GM21529 (cell line): ENCODE data around the gene OR13F1.
"Not testable (repeated sequence)": the region's sequence is repeated elsewhere in the genome, so short reads cannot be mapped to it uniquely, and the experiment has no call there.

Experiments
- ATAC-seq: cut with Tn5 transposase; IDR thresholded peaks from one replicate; pipeline ENCODE4 v1.9.1; 2021; ENCODE audit not compliant: unreplicated experiment

Gene OR13F1, protein sequence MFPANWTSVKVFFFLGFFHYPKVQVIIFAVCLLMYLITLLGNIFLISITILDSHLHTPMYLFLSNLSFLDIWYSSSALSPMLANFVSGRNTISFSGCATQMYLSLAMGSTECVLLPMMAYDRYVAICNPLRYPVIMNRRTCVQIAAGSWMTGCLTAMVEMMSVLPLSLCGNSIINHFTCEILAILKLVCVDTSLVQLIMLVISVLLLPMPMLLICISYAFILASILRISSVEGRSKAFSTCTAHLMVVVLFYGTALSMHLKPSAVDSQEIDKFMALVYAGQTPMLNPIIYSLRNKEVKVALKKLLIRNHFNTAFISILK

DNA sequence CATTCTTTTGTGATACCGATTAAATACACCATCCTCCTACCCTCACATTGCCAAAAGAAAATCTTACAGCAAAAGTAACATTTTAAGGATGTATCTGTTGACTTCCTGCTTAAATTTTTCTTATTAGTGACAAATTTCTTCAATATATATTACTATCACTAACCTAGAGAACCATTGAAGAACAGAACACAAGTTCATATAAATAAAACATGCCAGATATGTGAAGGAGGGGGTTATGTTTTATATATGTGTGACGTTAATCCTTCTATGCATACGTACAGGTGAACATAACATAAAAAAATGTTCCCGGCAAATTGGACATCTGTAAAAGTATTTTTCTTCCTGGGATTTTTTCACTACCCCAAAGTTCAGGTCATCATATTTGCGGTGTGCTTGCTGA is at the start of gene OR13F1:
Gene OR13F1, plus strand, starts transcription at position 301 of the 400 bp plus-strand sequence. Its CDS starts 0 bp downstream, at position 301.
- ATAC-seq = no peak

DNA sequence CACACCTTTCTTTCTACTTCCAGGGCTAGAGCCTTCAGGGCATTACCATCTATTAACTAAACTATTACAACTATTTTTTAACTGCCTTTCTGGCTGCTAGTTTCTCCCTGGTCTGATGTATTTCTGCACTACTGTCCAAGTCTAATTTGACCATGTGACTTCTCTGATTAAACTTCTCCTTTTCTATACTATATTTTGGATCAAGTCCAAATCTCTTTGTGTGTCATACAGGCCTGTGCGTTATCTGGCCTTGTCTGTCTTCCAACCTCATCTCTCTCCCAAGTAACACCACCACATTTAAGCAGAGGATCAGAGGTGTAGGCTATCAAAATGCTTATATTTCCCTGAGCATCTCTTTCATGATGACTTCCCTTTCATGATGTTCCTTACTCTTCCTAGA is 47.2 kb upstream of the OR13F1 start:
- ATAC-seq = no peak

DNA sequence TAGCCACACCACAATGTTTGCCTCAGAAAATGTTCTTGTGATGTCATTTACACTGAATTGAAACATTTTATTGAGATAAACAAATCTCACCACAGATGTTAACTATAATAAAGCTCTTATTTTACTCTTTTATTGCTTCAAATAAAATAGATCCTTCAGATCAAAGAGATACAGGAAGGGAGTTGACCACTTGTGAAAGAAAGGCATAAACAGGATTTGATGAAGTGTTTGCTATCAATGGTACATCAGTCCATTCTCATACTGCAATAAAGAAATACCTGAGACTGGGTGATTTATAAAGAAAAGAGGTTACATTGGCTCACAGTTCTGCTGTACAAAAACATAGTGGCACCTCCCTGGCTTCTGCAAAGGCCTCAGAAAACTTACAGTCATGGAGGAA is 40.2 kb upstream of the OR13F1 start:
- ATAC-seq = no peak

DNA sequence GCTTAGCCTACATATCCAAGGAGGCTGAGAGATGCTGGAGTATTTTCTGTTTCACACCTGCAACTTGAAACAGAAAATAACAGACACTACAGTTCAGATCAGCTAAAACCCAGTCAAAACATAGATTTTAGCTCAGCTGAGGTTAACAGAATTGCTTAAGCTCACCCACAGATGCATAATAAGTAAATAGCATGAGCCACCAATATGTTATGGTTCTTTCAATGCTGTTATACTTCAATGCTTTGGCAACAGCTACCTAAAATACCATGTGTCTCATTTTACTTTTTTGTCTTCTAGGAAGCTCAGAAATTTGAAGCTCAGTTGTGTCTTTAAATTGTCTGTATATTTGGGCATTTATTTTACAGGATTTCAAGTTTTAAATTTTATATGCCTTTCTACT is 35.8 kb upstream of the OR13F1 start:
- no peak for ATAC-seq

DNA sequence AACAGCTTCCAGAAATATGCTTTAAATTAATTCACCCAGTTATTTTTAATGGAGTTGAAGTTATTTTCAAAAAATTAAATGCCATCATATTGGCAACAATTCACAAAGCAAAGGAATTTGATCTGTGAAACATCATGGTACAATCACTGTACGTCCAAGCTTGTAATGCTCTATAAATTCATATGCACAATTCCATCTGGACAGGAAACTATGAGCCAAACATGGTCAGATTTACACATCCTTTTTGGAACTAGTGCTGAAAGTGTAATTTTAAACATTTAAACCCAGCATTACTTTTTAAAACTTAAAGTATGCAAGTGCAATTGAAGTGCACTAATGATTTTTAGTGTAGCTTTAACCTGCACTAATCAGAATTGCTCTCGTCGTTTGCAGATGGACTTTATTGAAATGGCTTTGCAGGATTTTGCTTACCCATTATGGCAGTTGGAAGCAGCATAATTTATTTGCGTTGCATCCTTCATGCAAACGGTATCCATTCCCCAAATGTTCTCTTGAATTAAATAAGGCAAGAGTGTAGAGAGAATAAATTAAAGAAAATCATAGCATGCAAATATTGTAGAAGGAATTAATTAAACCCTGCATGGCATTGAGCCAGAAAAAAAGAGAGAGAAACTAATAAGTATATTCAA is 21.0 kb upstream of the OR13F1 start:
- no peak for ATAC-seq

DNA sequence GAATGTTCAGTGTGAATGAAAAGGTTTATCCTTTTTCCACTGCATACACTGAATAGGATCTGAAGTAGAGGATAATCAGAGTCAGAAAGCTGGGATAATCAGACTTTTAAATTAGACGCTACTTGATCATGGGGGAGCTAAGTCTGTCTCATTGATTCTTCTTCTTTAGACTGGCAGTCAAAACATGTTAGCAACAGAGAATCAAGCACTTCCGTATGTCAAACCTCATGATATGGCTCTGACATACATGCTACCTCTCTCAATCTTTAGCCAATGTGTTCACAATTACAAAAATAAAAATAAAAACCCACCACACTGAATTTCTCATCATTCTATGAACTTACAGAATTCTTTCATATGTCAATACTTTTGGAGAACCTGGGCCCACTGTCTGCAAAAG is 19.0 kb upstream of the OR13F1 start:
- ATAC-seq = no peak

DNA sequence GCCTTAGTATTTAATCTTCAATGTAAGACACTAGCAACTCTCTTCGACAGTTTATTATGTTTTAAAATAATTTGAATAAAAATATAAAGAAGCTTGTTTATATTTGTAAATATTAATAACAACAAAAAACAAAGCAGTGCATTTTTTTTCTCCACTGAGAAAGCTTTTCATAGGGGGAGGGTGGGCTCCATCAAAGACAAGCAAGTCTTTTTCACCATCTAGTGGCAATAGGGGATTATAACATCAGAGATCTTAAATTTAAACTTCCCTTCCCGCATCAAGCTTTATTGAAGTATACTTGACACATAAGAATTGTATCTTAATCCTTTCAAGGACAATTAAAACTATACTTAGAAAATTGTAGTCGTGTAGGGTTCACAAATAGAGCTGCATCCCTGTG is 9.3 kb upstream of the OR13F1 start:
- ATAC-seq = no peak

DNA sequence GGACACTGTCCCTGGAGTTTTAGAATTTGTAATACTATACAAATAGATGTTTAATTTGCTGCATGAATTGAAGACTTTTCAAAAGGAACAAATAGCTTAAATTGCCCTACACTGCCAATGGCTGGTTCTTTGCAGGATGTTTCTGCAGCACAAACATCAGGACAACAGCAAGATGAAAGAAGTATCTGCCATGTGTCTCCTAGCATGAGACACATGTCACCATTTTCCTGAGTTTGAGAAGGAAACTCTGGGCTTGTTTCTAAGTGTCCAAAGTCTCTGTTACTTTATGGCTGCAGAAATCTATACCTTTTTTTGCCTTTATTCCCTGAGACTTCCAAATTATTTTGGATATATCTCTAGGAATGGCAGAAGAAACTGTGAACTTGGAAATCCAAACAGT is 623 bp upstream of the OR13F1 start:
- no peak for ATAC-seq

DNA sequence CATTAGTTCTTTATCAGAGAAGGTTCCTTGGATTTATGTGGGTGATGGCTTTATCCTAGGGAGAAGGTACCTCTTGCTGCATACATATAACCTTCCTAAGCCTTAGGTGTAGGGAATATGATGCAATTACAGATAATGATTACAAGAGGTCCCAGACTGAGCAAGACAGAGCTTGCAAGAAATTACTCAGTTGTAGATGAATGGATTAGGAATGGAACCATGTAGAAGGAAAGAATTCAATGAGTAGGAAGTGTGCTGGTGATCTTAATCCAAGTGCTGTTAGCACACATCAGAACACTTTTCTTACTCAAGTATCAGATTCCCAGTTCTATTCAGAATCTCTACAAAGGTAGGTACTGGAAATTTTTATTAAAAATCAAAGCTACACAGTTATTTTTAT is 2.5 kb downstream of the OR13F1 start:
- no peak for ATAC-seq

DNA sequence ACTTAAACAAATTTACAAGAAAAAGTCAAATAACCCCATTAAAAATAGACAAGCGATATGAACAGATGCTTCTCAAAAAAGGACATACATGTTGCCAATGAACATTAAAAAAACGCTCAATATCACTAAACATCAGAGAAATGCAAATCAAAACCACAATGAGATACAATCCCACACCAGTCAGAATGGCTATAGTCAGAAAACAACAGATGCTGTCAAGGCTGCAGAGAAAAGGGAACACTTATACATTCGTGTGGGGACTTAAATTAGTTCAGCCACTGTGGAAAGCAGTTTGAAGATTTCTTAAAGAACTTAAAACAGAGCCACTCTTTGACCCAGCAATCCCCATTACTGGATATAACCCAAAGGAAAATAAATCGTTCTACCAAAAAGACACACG is 10.8 kb downstream of the OR13F1 start:
- no peak for ATAC-seq

DNA sequence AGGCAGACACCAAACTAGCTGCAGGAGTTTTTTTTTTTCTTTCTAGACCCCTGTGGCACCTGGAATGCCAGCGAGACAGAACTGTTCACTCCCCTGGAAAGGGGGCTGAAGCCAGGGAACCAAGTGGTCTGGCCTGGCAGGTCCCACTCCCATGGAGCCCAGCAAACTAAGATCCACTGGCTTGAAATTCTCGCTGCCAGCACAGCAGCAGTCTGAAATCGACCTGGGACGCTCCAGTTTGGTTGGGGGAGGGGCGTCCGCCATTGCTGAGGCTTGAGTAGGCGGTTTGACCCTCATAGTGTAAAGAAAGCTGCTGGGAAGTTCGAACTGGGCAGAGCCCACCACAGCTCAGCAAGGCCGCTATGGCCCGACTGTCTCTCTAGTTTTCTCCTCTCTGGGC is 16.2 kb downstream of the OR13F1 start:
- ATAC-seq = not testable (repeated sequence)

DNA sequence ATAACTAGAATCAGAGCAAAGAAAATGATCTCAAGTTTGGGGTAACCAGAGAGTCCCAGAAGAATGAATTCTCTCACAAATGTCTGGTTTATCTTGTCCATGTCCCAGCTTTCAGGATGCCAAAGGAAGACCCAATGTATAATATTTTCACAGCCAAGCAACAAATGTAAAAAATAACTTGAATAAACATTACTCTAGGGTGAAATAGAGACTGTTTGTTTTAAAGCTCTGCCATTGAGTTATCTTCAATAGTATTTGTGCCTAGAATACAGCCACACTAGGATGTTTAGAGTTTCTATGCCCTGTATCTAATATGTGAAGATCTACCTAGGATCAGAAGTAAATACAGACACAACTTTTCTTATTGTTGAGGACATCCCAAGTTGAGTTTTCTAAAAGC is 23.0 kb downstream of the OR13F1 start, which contains the start of gene OR13C4:
Gene OR13C4, minus strand, starts transcription at position 101 of the 400 bp plus-strand sequence. Its CDS starts 0 bp downstream, at position 101.
- no peak for ATAC-seq

DNA sequence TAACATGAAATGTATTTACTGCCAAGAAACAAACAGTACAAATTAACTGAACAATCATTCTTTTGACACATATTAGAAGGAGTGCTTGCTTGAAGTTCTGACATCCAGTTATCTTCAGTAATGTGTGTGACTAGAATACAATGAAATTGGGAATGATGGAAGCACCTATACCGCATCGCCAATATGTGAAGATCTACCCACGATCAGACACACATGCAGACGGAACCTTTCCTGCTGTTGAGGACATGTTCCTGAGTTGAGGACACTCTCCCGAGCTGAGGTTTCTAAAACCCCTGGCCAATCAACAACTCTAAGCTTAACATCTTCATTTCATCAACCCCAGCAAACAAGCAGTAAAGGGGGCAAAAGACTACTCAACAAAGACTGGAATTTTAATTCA is 32.7 kb downstream of the OR13F1 start, which contains the start of gene OR13C3:
Gene OR13C3, minus strand, starts transcription at position 101 of the 400 bp plus-strand sequence. CDS start 133 bp downstream, outside the sequence.
- ATAC-seq = no peak

DNA sequence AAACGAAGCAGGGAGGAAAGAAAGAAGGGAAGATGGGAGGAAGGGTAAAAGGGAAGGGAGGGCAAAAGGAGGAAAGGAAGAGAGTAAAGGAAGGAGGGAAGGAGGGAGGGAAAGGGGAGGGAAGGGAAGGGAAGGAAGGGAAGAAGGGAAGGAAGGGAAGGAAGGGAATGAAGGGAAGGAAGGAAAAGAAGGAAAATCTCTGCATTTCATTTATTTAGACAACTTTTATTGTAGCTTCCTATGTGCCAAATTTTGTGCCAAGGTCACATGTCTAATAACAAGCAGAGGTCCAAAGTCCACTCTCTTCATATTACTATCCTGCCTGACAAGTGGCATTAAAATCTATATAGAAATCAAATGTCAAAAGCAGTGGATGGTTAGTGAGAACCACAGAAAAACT is 35.2 kb downstream of the OR13F1 start:
- no peak for ATAC-seq

DNA sequence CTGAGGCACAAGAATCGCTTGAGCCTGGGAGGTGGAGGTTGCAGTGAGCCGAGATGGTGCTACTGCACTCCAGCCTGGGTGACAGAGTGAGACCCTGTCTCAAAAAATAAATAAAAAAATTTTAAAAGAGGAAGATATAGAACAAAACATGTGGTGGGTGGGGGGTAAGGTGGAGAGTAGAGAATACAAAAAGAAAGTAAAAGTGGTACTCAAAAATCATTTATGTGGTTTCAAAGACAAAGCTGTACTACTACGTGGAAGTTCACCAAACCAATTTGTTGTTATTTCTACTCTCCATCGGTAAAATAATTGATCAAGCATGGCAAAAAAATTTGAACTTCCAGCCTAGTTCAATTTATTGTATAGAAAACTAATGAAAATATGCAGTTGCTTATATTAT is 40.6 kb downstream of the OR13F1 start:
- ATAC-seq = no peak

DNA sequence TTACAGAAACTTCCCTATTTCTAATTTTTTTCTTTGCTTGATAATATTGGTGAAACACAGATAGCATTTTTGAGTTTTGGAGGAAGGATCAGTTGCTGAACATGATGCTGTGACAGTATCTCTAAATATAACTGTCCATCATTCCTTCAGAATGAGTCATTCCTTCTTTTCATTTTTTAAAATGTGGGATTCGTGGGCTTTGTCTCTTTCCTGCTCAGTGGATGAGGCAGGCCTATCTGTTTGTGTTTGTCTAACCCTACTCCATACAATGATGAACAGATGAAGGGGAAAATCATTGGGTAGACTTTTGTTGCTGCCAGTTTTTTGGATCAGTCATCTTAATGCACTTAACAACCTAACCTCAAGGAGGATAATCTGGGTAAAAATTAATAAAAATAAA is 49.2 kb downstream of the OR13F1 start:
- ATAC-seq = no peak
